ENCODE results near the gene PRMT7. TPM values are rescaled to one million over a fixed set of nuclear protein-coding genes. Genes with fewer than 3 reads are reported as not detected.
A peak's percentile ranks its signal among the peaks of the same experiment; 100 is the strongest.

PRMT7 gene
- total and polyA plus RNA-seq, 2 donors from 2014 or later, result 20.4 to 33.7 TPM

GRCh38 chr16:68389750-68390371, 79.0 kb downstream of the PRMT7 start:
- DNase-seq (peak in 1 of 5 donors; percentile 8), FAIRE-seq (no peak)
- no peak overlapping the region for H3K27ac ChIP-seq (ENCODE audit: low read depth in 2 of 2, low read length in 2 of 2)
- no peaks in the 10 kb centered on the region for H3K9me3 ChIP-seq (ENCODE audit: control insufficient read depth in 2 of 3, insufficient read depth in 1 of 3, low read length in 3 of 3)
- TF ChIP-seq, protein P1, sequence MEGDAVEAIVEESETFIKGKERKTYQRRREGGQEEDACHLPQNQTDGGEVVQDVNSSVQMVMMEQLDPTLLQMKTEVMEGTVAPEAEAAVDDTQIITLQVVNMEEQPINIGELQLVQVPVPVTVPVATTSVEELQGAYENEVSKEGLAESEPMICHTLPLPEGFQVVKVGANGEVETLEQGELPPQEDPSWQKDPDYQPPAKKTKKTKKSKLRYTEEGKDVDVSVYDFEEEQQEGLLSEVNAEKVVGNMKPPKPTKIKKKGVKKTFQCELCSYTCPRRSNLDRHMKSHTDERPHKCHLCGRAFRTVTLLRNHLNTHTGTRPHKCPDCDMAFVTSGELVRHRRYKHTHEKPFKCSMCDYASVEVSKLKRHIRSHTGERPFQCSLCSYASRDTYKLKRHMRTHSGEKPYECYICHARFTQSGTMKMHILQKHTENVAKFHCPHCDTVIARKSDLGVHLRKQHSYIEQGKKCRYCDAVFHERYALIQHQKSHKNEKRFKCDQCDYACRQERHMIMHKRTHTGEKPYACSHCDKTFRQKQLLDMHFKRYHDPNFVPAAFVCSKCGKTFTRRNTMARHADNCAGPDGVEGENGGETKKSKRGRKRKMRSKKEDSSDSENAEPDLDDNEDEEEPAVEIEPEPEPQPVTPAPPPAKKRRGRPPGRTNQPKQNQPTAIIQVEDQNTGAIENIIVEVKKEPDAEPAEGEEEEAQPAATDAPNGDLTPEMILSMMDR (IDR thresholded peaks at IDR 0.05; ENCODE audit: borderline replicate concordance, extremely low read depth, insufficient read depth), result no peak
- H3K4me3 ChIP-seq (ENCODE audit: low read length in 3 of 3), result no peak overlapping the region
- H3K4me1 ChIP-seq (ENCODE audit: control insufficient read depth in 2 of 3, insufficient read depth in 2 of 3, low read depth in 1 of 3, low read length in 3 of 3), result no peaks in the 10 kb centered on the region
- no peak overlapping the region for H3K9ac ChIP-seq (ENCODE audit: low read length in 3 of 3)
- no peaks in the 10 kb centered on the region for H3K36me3 ChIP-seq (ENCODE audit: control insufficient read depth in 2 of 3, insufficient read depth in 3 of 3, low read length in 3 of 3)
- intact Hi-C loops (cut with DNase I), result loop anchor here (10.0 kb wide), 1 partner anchor 115 kb away; no protein-coding TSS in a partner anchor
- no peaks in the 10 kb centered on the region for H3K27me3 ChIP-seq (ENCODE audit: control insufficient read depth, insufficient read depth, low read length)

- Histone ChIP-seq H3K9ac (ENCODE audit: low read length in 3 of 3) (no peak overlapping the region), H3K4me1 (ENCODE audit: control insufficient read depth in 2 of 3, insufficient read depth in 2 of 3, low read depth in 1 of 3, low read length in 3 of 3) (no peaks in the 10 kb centered on the region), H3K27me3 (ENCODE audit: control insufficient read depth, insufficient read depth, low read length) (no peaks in the 10 kb centered on the region), H3K27ac (ENCODE audit: low read depth in 2 of 2, low read length in 2 of 2) (no peak overlapping the region), H3K4me3 (ENCODE audit: low read length in 3 of 3) (no peak overlapping the region), H3K36me3 (ENCODE audit: control insufficient read depth in 2 of 3, insufficient read depth in 3 of 3, low read length in 3 of 3) (no peaks in the 10 kb centered on the region), H3K9me3 (ENCODE audit: control insufficient read depth in 2 of 3, insufficient read depth in 1 of 3, low read length in 3 of 3) (no peaks in the 10 kb centered on the region)
- TF ChIP-seq, protein P1 (IDR thresholded peaks at IDR 0.05; ENCODE audit: borderline replicate concordance, extremely low read depth, insufficient read depth), result no peak
- DNase-seq (no peak), FAIRE-seq (no peak)
- intact Hi-C loops (cut with DNase I), result loop anchor here (10.0 kb wide), 1 partner anchor 111 kb away; no protein-coding TSS in a partner anchor
These were observed 82.5 kb downstream of the PRMT7 start for GRCh38 chr16:68393333-68393732.

DNA sequence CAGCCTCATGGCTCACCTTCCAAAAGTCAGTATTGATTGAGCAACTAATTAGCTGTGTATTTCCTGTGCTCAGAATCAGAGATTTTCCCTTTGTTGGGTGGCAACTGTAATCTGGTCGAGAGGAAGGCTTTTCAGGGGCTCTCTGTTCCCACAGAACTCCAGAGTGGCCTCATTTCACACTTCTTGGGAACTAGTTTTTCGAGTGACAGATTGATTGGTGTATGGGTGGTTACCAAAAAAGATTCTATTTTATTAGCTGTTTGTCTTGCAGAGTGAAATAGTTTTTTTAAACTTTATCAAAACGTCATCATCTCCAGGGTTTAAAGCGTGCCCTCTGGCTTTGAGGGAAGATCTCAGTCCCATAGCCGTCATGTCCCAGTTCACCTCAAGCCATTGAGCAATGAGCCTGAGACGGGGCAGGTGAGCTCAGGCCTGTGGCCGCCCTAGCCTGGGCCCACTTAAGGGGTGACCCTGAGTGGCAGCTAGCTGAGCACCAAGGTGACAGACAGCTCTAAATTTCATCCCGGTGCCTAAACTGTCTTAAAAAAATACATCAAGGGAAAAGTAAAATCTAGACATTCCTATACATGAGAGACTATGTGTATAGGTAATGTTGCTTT, 84.5 kb downstream of the PRMT7 start:
- no peaks in the 10 kb centered on the region for H3K27me3 ChIP-seq (ENCODE audit: control insufficient read depth, insufficient read depth, low read length)
- DNase-seq (no peak), FAIRE-seq (no peak)
- no peaks in the 10 kb centered on the region for H3K36me3 ChIP-seq (ENCODE audit: control insufficient read depth in 2 of 3, insufficient read depth in 3 of 3, low read length in 3 of 3)
- H3K27ac ChIP-seq (ENCODE audit: low read depth in 2 of 2, low read length in 2 of 2), result no peak overlapping the region
- no peaks in the 10 kb centered on the region for H3K9me3 ChIP-seq (ENCODE audit: control insufficient read depth in 2 of 3, insufficient read depth in 1 of 3, low read length in 3 of 3)
- H3K4me3 ChIP-seq (ENCODE audit: low read length in 3 of 3), result no peak overlapping the region
- no peak overlapping the region for H3K9ac ChIP-seq (ENCODE audit: low read length in 3 of 3)
- intact Hi-C loops (cut with DNase I), result loop anchor here (10.0 kb wide), 1 partner anchor 110 kb away; no protein-coding TSS in a partner anchor
- TF ChIP-seq, protein P1 (IDR thresholded peaks at IDR 0.05; ENCODE audit: borderline replicate concordance, extremely low read depth, insufficient read depth), result no peak
- H3K4me1 ChIP-seq (ENCODE audit: control insufficient read depth in 2 of 3, insufficient read depth in 2 of 3, low read depth in 1 of 3, low read length in 3 of 3), result no peaks in the 10 kb centered on the region
